DMS79 (cell line): ENCODE results near the gene SATB1.

Source experiments
- DNase-seq: peaks from one replicate; lab custom pipeline; 2025; lab: John Stamatoyannopoulos, UW

SATB1 gene

DNA sequence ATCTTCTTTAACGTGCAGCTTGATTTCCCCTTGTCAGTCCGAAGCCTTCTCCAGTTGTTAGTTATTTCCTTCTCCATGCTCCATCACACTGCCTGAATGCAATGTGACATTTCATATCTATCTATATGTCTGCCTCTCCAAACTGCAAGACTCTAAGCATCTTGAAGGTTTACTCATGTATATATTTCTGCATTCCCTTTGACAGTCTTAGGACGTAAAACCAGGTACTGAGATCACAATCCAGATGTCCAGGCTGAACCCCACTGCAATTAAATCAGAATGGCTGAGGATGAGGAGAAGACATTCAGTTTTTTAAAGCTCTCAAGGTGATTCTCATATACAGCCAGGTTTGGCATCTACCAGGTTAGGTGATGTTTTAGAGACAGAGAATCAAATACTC lies 6.1 kb upstream of the SATB1 start:
- DNase-seq, result no peak

DNA sequence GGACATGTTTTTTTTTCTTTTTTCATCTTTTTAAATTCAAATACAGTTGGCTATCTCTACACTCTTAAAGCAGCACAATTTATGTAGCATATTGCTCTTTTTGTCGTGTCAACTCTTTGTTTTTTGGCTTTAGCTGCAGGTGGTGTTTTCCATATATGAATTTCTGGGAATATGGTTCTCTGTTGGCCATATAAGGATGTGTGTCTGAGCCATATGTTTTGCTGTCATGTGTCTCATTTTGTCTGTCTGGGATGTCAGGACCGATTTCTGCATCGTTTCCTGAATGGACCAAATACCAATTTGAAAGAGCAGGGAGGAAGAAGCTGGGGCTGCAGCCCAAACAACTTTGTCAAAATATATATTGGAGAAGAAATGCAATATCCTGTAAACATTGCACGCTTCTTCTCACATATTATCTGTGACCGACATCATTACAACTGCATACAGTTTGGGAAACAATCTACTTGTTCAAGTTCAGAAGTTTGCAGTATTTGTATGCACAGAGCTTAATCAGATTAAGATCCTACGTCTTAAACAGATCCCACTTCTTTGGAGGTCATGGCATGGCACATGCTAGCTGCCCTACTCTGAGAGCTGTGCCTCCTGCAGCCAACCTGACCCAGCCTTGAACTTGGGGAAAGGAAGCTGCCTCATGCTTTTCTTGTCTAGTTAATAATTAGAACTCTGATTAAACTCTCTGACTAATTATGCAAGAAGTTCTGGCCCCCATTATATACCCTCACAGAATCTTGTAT lies 4.0 kb upstream of the SATB1 start:
- DNase-seq, result no peak

DNA sequence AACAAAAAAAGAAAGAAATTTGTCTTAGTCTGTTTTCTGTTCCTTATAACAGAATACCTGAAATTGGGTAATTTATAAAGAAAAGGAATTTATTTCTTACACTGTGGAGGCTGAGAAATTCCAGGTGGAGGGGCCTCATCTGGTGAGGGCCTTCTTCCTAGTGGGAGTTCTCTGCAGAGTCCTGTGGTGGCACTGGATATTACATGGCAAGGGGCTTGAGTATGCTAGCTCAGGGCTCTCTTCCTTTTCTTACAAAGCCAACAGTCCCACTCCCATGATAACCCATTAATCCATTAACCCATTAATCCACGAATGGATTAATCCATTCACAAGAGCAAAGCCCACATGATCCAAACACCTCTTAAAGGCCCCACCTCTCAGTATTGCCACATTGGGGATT lies 2.9 kb upstream of the SATB1 start:
- DNase-seq, result no peak

DNA sequence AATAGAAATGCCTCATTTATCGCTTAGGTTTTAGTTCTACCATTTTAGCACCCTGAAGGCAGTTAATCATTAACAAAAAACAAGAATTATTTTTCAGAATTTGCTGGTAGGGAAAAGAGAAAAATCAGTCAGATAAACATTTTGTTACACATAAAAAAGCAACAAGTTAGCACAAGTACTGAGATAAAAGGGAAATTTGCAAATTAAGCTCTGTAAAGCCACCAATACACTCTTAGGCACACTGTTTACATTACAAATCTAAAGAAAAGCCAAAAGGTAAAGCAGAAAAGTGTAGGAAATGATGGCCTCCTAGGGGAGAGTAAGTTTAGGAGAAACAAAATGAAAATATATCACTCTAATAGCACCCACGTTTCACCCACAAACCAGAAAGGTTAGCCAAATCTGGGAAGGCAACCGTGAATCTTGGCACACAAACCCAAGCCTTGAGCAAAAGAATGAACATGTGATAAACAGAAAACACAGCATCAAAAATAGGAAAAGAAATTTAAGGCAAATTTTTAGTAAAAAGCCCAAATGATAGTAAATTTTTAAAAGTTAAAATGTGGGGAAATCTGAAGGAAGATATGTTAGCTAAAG lies 1.6 kb upstream of the SATB1 start:
- no peak for DNase-seq

DNA sequence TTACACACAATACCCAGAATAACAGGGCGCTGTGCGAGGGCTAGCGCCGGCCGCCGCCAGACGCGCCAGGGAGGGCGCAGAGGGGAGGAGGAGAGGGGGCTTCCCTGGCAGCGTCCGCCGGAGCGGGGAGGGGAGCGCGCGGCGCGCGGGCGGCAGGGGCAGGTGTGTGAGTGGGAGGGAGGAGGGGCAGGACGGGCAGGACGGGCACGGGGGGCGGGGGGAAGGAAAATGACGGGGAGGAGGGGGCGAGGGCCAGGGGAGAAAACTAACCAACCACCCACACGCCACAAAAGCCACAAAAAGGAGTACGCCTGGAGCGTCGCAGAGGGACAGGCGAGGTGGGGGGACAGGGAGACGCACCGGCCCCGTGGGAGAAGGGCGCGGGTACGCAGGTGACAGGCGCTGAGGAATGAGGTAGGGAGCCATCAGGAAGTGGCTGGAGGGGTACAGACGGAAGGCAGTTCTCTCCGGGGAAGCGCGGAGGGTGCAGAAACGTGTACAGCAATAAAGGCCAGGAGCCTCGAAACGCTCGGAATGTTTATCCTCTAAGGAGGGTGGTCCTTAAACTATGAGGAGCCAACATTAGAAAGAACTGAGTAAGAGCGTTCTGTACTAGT lies 610 bp upstream of the SATB1 start:
- DNase-seq, result no peak

DNA sequence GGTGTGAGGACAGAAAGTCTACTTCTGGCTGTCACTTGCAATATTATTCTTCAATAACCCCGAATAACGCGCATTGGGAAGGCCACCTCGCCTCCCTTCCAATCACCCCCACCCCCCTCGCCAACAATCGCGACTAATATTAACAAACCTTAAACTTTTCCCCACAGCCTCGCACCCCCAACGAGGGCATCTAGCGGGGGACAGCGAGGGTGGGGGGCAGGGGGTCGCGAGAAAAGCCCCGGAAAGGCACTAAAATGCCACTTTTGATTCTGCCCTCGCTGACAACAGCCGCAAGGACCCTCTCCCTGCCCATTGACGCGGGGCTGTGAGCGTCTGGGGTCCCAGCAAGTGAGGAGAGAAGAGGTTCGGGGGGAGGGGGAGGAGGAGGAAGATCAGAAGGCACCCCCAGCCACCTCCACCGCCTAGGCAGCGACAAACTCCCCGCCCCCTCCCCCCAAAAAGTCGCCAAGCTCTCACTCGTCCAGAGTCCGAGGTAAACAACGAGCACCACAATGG lies 868 bp downstream of the SATB1 start:
- no peak for DNase-seq

DNA sequence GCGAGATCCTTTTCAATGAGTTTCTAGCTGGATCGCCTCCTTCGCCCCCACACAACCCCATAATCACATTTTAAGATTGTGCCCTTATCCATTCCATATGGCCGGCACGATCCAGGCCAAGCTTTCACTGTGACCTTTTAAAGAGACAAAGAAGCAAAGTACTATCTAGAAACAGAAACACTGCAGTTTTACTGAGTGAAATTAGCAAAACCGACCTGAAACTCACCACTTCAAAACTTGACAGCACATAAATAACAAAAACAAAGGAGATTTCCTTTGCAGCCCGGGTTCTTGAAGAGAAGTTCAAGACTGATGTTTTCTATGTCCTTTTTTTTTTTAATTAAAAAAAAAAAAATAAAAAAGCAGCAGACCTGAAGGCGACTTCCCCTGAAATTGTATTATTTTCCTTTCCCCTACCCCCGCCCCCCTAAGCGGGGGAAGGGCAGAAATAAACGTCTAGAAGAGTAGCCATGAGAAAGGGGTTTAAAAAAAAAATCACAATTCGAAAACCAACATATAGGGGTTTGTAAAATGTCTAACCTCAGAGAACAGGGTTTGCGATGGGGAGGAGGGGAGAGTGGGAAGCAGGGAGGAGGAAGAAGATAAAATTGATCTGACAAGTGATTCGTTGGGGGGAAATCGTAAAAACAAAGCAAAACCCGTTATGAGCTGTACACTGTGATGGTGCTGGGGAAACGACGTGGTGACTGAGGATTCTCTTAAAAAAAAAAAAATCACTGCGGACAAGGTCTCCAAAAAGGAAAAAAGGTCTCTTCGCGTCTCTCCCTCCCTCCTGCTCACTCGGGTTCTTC lies 1.5 kb downstream of the SATB1 start:
- DNase-seq, result no peak

DNA sequence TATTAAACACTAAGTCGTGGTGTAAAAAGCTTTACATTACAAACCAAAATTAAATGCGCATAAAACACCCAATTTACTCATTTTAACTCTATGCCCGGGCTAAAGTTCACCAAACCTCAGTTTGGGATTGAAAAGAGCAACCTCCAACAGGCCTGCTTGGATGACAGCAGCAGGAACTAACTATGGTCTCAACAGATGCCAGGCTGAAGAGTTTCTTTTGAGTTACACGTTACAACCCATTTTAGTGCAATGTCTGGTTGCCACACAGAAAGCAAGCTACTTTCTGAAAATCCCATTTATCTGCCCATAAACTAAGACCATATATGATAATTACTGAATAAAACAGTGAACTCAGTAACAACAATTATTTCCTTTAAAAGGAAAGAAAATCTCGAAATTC lies 2.2 kb downstream of the SATB1 start:
- DNase-seq, result no peak

DNA sequence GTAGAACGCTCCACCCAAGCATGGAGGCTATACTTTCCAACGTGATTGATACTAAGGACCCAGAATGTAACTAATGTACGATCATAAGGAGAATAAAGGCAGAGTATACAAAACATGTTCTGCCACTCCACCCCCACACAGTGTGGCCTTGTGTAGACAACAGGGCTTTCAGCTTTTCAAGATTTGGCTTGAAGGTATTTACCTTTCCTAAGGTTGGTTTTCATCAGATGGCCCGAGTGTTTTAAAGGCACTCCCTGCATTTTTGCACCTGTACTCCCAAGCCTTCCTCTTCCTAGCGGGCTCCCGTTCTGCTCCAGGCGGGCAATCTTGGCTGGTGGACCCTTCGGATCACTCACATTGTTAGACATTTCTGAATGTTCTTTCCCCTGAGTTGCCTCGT lies 4.6 kb downstream of the SATB1 start:
- DNase-seq, result no peak

DNA sequence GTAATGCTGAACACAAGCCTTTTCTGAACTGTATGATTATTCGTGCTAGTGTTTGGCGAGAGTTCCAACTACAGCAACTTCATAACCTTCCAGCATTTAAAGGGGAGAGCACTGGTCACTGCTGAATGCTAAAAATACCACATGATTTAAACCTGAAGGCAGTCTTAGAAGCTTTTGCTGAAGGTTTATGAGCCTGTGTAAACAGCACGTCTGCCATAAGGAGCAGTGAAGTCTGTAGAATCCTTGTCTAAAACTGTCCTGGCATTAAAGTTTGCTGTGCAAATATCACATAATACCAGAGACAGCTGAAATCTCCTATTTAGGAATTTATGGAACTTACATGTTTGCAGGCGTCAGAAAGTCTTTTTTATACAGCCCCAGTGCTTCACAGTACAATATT lies 5.9 kb downstream of the SATB1 start:
- DNase-seq, result no peak

DNA sequence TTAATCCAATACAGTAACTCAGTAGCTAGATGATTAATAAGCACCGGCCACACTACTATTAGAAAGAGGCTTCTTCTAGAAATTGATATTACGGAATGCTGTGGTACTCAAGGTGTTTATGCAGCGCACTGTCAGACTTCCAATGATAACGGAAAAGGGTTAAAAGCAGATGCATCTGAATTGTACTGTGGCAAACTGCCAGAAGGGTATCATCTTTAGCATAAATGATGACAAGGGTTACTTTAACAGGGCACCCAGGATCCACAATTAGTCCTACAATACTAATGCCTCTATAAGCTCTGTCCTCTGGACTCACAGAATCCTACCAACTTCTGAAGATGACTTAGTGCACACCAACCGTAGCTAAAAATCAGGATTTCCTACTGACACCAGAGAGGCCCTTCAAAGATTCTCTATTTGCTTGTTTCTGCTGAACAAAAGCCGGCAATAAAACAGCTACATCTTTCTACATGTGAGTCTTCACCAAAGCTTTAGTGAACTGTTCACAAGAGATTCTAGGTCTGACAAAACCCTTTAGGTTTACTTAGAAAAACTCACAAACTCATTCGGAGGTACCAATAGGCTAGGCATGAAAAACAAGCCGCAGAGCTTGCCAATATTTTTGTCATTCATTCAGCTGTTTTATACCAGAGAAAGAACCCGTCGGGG lies 7.1 kb downstream of the SATB1 start:
- no peak for DNase-seq

DNA sequence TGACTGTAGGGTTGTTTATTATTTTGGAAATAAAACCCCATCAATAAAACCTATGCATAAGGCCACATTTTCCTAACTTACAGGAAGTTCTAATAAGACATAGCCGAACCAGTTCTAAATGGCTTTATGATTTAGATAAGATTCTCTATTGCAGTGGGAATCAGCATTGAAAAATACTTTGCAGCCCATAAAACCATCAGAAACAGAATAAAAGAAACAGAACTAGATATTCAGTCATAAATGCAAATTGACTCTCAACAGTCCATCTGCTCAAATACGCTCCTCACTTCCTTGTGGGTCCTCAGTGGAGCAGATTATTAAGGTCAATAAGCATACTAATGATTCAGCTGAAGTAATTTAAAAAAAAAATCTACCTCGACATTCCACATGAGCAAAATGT lies 8.8 kb downstream of the SATB1 start:
- DNase-seq, result no peak

DNA sequence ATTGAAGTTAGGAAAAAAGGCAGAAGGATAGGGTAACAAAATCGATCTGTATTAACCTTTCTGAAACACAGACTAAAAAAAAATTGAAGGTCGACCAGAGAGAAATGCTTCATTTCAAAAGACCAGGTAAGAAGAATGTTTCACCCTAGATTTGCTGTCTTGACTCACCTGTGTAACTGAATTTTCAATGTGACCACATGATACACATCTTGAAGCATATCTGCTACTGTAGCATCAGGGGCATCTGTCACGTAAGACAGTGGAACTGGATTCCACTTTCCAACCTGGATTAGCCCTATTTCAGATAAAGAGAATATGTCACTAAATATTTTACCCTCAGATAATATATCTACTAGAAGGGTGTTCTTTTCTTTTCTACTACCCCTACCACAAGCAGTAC lies 9.3 kb downstream of the SATB1 start:
- no peak for DNase-seq

DNA sequence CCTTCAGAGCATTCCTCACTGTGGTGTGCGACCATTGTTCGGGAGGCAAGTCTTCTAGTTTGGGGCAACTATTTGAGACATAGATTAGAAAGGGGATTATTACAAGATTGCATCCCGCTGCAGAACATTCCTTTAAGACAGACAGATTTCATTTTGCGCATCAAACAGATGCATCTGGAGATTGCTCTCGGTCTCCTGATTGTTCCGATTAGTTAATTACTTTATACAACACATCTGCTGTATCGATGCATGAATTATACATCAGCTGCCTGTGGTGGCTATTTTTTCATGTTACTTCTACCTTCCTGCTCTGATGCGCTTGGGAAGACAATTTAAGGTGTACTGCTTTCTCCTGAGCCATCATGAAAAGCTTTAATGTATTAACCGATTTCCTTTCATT lies 10.0 kb downstream of the SATB1 start:
- no peak for DNase-seq

DNA sequence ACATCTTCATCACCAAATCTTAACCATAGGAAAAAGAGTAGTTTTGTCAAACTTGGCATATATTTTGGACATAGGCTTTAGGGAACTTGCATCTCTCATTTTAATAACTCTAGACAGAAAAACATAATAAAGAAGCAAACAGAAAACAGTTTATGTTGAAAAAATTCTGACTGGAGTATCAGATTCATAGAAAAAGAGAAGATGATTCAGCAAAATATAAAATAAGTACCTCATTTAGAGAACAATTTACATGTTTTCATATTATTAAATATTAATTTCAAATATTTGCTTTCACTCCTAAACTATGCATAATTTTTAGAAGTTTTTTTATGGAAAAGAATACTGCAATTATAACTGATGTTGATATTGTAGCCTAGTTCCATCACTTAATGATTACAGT lies 12.5 kb downstream of the SATB1 start:
- no peak for DNase-seq

DNA sequence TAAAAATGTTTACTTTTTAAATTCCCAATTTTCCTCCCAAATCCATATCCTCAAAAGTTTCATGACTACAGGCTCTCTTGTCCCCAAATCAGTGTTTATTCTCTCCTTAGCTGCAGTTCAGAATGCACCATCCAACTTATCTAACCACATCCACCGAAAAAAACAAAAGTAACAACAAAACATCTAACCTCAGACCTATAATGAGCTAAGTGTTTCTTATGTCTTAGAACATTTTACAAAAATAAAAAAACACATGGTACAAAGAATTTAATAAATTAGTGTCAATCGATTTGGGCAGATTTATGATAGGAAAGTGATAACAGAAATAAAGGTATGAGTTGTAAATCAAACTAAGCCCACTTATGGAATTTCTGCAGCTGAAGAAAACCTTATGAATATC lies 13.6 kb downstream of the SATB1 start:
- no peak for DNase-seq

DNA sequence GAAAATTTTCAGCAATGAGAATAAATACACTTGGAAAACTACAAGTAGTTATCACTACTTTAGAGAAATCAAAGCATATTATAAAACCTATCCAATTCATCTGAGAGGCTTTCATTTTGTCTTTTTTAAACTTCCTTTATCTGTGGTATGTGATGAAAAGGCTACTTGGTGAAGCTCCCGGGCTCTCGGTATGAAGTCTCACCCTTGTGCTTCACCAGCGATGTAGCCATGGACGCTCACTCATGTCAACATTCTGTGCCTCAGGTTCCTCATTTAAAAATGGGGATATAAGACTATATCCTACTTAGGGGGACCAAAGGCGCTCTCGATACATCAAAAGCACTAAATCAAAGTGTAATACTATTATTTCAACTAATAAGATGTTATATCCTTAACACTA lies 14.9 kb downstream of the SATB1 start:
- DNase-seq, result no peak

DNA sequence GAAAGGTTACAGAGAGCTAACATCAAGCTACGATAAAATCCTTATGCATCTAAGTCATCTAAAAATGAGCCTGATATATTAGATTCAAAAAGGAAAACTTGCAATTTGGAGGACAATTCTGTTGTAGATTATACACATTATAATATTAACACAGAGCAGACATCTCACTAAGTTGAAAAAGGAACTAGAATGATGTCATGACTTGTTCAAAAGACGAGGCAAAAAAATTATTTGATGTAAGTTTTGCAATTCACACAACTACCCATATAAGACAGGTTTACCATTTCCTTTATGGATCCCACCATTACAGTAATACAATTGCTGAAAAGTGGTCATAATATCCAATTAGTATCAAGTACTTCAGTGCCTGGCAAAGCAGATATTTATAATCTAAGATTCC lies 15.9 kb downstream of the SATB1 start:
- no peak for DNase-seq

DNA sequence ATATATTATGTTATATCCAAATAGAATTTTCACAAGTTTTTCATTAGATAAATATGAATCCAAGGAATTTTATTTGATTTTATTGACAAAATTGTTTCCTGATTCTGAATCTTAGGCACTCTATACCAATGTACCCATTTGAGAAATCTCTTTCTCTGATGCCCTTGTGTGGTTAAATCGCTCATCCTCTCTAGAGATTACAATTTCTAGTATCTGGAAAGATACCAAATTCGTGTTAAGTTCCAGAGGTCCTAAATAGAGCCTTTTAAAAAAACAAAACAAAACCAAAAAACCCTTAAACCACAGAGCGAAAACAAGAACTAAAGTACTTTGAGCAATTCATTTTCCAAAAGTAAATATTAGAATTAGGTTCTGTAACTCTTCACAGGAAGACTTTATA lies 20.0 kb downstream of the SATB1 start:
- no peak for DNase-seq

DNA sequence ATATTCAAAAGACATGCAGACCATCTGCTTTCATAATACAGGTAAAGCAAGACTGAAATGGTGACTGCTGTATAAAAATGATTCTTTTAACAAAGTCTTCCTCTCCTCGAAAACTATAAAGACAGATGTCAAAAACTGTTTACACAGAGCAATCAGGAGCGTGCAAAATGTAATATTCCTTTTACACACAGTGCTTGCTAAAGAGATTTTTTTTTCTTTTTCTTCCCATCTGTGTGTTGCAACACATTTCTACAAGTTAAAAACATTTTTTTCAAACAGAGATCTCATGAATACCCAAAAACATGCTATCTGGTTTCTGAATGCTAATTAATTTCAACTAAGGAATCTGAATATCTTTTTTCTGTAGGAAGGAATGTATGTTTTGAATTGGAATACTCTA lies 22.1 kb downstream of the SATB1 start:
- DNase-seq, result no peak

DNA sequence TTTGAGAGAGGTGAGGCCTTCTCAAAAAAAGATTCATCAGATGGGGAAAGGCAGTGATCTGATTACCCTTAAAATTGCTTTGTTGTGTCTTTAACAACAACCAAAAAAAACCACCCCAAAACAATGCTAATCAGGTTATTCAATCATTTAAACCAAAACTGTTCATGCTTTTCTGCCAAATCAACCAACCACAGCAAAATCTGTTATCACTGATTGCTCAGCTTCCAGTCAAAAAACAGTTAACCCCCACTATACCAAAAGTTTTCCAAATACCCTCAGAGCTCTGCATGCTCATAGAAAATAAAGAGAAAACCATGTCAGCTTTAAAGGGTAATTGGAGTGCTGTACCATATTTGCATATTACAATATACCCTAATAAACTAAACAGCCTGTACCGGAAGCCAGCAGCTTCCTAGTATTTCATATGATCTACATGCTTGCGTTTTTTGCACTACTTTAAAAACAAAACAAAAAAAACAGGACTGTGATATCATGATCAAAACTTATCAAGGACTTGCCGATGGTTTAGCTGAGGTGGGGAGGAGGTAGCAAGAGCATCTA lies 22.8 kb downstream of the SATB1 start:
- no peak for DNase-seq
